Ishikawa (cell line): ENCODE measurements around the gene AADACL3.

Source experiments
- RAD21 ChIP-seq: IDR thresholded peaks from 2 replicates; pipeline ENCODE4 v1.6.1; 2012; ENCODE audit warnings: low read depth
- TAF1 ChIP-seq: IDR thresholded peaks from 2 replicates; pipeline ENCODE4 v1.6.1; 2012; ENCODE audit warnings: low read depth, mild to moderate bottlenecking
- TF ChIP-seq, protein P1 (sequence below): IDR thresholded peaks from 2 replicates; pipeline ENCODE4 v1.6.1; 2012; ENCODE audit warnings: low read depth, mild to moderate bottlenecking

GRCh38 chr1:12739613-12740012 is 23.7 kb downstream of the AADACL3 start:
- no peak for TF ChIP-seq RAD21
- TF ChIP-seq, protein P1, sequence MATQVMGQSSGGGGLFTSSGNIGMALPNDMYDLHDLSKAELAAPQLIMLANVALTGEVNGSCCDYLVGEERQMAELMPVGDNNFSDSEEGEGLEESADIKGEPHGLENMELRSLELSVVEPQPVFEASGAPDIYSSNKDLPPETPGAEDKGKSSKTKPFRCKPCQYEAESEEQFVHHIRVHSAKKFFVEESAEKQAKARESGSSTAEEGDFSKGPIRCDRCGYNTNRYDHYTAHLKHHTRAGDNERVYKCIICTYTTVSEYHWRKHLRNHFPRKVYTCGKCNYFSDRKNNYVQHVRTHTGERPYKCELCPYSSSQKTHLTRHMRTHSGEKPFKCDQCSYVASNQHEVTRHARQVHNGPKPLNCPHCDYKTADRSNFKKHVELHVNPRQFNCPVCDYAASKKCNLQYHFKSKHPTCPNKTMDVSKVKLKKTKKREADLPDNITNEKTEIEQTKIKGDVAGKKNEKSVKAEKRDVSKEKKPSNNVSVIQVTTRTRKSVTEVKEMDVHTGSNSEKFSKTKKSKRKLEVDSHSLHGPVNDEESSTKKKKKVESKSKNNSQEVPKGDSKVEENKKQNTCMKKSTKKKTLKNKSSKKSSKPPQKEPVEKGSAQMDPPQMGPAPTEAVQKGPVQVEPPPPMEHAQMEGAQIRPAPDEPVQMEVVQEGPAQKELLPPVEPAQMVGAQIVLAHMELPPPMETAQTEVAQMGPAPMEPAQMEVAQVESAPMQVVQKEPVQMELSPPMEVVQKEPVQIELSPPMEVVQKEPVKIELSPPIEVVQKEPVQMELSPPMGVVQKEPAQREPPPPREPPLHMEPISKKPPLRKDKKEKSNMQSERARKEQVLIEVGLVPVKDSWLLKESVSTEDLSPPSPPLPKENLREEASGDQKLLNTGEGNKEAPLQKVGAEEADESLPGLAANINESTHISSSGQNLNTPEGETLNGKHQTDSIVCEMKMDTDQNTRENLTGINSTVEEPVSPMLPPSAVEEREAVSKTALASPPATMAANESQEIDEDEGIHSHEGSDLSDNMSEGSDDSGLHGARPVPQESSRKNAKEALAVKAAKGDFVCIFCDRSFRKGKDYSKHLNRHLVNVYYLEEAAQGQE: no peak
- TF ChIP-seq TAF1: no peak
